ENCODE measurements around the gene ZSWIM1.
"Not testable (repeated sequence)": the region's sequence is repeated elsewhere in the genome, so short reads cannot be mapped to it uniquely, and the experiment has no call there.

ZSWIM1 gene

DNA sequence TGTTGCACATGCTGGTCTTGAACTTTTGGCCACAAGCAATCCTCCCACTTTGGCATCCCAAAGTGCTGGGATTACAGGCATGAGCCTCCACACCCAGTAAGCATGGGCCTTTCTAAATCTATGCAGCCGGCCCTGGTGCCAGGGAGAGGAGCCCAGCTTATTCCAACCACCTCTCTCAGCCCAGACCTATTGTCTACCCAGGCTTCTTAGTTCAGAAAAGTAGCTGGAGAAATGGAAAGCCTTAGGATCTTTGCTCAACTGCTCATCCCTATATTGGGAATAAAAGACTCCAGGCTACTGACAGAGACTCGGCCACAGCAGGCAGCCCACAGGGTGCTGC, 45.7 kb downstream of the ZSWIM1 start:
- no peak for DNase-seq (ENCODE audit: low read depth)
- TF ChIP-seq, protein P1, sequence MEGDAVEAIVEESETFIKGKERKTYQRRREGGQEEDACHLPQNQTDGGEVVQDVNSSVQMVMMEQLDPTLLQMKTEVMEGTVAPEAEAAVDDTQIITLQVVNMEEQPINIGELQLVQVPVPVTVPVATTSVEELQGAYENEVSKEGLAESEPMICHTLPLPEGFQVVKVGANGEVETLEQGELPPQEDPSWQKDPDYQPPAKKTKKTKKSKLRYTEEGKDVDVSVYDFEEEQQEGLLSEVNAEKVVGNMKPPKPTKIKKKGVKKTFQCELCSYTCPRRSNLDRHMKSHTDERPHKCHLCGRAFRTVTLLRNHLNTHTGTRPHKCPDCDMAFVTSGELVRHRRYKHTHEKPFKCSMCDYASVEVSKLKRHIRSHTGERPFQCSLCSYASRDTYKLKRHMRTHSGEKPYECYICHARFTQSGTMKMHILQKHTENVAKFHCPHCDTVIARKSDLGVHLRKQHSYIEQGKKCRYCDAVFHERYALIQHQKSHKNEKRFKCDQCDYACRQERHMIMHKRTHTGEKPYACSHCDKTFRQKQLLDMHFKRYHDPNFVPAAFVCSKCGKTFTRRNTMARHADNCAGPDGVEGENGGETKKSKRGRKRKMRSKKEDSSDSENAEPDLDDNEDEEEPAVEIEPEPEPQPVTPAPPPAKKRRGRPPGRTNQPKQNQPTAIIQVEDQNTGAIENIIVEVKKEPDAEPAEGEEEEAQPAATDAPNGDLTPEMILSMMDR (conservative IDR thresholded peaks at IDR 0.05; ENCODE audit: control insufficient read depth, insufficient read depth, low read depth, low read length) = no peak
- H3K4me3 ChIP-seq (ENCODE audit: control insufficient read depth, low read depth, low read length) = no peak overlapping the region

DNA sequence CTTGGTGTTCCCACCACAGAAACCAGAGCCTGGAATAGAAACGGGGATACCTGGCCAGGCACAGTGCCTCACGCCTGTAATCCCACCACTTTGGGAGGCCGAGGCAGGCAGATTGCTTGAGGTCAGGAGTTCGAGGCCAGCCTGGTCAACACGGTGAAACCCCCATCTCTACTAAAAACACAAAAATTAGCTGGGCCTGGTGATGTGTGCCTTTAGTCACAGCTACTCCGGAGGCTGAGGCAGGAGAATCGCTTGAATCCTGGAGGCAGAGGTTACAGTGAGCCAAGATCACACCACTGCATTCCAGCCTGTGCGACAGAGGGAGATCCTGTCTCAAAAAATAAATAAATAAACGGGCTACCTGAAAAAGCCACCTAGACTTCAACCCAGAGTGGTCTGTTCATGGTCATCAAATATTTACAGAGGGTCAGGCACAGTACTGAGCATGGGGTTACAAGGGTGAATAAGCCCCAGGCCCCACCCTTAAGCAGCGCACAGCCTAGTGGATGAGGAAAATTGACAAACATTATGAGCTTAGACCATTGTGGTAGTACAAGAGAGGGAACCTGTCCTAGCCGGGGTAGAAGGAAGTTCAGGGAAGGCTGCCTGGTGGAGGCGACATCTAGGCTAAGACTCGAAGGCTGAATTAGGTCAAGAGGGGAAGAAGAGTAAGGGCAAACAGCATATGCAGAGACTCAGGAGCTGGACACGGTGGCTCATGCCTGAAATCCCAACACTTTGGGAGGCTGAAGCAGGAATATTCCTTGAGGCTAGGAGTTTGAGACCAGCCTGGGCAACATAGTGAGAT, 46.2 kb downstream of the ZSWIM1 start:
- H3K4me3 ChIP-seq (ENCODE audit: control insufficient read depth, low read depth, low read length) = no peak overlapping the region
- no peak for DNase-seq (ENCODE audit: low read depth)
- TF ChIP-seq, protein P1 (conservative IDR thresholded peaks at IDR 0.05; ENCODE audit: control insufficient read depth, insufficient read depth, low read depth, low read length) = no peak

DNA sequence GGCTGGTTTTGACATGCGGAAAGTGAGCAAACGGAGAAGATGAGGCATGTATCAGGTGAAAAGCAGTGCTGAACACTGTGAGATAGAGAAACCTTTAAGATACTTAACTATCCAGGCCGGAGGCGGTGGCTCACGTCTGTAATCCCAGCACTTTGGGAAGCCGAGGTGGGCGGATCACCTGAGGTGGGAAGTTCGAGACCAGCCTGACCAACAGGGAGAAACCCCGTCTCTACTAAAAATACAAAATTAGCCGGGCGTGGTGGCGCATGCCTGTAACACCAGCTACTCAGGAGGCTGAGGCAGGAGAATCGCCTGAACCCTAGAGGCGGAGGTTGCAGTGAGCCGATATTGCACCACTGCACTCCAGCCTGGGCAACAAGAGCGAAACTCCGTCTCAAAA, 50.7 kb downstream of the ZSWIM1 start:
- DNase-seq (ENCODE audit: low read depth); H3K4me3 ChIP-seq (ENCODE audit: control insufficient read depth, low read depth, low read length): not testable (repeated sequence)

DNA sequence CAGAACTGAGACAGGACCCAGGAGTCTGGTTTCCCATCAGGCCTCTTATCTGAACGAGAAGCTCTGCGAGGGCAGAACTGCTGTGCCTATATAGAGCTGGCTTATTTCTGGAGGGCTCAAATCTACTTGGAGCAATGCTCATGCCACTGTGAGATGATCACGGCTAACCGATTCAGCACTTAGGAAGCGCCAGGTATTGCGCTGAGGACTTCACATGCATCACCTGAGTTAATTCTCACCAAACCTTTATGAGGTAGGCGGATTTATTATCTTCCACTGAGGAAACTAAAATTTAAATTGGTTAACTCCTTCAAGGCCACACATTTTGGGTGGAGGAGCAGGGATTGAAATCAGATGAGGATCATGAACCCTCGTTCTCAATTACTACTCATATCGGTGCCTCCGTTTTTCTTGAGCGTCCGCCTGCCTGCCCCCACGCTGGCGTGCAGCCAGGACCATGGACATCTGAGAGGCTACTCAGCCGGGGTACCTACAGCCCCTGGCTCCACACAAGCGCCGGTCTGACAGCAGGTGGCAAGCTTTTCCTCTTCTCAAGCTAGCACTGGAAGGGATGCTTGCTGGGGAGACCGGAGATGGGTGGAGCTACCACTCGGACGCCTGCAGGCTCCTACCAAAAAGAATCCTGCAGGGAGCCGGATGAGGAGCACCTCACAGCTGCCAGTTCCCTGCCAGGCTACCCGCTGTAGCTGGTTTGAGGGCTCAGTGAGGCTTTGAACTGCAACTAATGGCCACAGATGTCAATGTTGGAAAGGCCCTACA, 52.4 kb downstream of the ZSWIM1 start:
- H3K4me3 ChIP-seq (ENCODE audit: control insufficient read depth, low read depth, low read length) = peak overlapping the region; percentile 91
- TF ChIP-seq, protein P1 (conservative IDR thresholded peaks at IDR 0.05; ENCODE audit: control insufficient read depth, insufficient read depth, low read depth, low read length) = peak; percentile 29
- peak; percentile 75 for DNase-seq (ENCODE audit: low read depth)

DNA sequence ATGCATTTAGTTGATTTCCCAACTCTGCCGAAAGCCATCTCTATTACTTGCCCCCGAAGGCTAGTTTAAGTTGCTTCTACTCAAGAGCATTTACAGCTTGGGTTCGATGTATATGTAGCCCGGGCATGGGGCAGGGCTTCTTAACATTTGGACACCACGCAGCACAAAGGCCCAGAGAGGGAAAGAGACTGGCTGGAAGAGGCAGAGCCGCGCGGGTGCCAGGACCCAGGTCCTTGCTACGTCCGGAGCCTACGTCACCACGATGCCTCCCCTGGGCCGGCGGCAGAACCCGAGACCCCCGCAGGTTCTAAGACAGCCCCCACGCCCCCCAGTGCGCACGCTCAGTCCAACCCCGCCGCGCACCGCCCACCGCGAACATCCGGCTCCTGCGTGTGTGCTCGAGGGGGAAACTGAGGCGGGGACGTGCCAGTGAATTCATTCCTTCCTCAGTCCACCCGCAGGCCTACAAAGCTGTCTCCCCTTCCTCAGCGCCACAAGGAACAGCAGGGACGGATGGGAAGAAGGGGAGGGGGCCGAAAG, 53.1 kb downstream of the ZSWIM1 start:
- peak overlapping the region; percentile 91 for H3K4me3 ChIP-seq (ENCODE audit: control insufficient read depth, low read depth, low read length)
- DNase-seq (ENCODE audit: low read depth) = peak; percentile 35
- TF ChIP-seq, protein P1 (conservative IDR thresholded peaks at IDR 0.05; ENCODE audit: control insufficient read depth, insufficient read depth, low read depth, low read length) = no peak
